Measurements from ENCODE around the gene SERINC3.
"Not testable (repeated sequence)": the region's sequence is repeated elsewhere in the genome, so short reads cannot be mapped to it uniquely, and the experiment has no call there.

The SERINC3 gene

GRCh38 chr20:44489931-44490330, 31.9 kb downstream of the SERINC3 start:
- no peak for DNase-seq

DNA sequence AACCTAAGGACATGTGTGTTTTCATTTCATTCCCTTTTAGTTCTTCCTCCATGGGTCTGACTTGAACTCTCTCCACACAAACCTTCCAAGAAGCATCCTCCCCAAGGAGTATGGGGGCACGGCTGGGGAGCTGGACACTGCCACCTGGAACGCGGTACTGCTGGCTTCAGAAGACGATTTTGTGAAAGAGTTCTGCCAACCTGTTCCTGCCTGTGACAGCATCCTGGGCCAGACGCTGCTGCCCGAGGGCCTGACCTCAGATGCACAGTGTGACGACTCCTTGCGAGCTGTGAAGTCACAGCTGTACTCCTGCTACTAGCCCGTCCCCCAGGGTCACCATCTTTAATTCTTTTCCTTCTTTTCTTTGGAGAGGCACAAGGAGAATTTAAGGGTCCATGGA, 32.6 kb downstream of the SERINC3 start:
- no peak for DNase-seq

GRCh38 chr20:44488551-44488950, 33.3 kb downstream of the SERINC3 start:
- DNase-seq, result no peak

DNA sequence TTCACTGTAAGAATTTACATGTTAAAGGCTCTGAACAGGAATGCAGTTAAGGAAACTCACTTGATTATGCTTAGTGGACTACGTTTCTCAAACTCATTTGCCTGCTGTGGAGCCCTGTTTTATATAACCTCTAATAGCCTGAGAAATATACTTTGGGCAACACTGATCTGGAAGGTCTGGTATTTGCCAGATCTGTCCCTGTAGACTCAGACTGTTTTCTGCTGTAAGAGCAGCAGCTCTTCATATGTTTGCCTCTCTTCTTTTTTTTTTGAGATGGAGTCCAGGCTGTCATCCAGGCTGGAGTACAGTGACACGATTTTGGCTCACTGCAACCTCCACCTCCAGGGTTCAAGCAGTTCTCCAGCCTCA, 36.1 kb downstream of the SERINC3 start:
- DNase-seq, result no peak

GRCh38 chr20:44485078-44485829, 36.6 kb downstream of the SERINC3 start:
- DNase-seq, result no peak

- DNase-seq, result no peak
Observed at GRCh38 chr20:44483112-44483511, 38.8 kb downstream of the SERINC3 start.

DNA sequence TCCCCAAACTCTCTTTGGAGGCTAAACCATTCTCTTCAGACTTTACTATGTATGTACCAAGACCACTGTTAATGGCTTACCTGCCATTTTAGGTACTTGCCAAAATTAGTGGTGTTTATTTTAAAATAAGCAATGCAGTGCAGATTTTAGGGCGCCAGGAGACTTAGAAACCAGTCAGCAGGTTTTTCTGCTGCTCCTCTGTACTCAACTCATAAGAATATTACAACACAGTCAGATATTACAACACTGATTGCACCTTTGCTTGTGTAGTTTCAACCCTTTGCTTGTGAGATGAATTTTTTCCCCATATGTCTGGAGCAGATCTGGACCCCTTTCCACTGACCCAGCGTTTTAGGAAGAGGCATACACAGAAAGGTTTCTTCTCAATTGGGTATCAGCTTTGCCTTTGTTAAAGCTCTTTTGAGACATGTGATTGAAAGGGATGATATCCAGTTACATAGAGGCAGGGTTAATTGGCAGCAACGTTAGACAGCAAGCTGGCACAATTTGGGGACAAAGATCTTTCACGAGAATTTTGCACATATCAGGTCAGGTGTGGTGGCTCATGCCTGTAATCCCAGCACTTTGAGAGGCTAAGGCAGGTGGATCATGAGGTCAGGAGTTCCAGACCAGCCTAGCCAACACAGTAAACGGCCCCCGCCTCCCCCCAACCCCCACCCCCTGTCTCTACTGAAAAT, 40.0 kb downstream of the SERINC3 start:
- DNase-seq, result no peak

DNA sequence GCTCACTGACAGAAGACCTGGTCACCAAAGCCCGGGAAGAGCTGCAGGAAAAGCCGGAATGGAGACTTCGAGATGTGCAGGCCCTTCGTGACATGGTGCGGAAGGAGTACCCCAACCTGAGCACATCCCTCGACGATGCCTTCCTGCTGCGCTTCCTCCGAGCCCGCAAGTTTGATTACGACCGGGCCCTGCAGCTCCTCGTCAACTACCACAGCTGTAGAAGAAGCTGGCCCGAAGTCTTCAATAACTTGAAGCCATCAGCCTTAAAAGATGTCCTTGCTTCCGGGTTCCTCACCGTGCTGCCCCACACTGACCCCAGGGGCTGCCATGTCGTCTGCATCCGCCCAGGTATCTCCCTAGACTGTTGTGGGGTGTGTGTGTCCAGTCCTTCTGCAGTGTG, 41.8 kb downstream of the SERINC3 start:
- DNase-seq, result no peak

DNA sequence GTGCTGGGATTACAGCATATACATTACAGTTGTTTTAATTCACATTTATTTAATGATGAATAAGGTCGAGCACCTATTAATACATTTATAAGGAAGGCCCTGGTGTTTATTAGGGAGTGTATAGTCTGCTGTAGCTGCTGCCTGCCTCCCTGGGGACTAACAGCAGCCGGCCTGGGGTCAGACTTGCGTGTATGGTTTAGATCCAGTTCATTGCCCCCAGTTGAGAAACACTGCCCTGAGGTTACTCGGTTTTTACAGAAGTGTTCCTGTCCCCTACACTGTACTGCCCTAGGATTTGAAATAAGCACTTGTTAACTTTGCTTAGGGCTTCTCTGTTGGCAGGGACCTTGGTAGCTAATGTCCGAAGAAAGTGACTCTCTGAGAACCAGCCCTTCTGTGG, 42.2 kb downstream of the SERINC3 start:
- no peak for DNase-seq

GRCh38 chr20:44478206-44478605, 43.7 kb downstream of the SERINC3 start:
- DNase-seq, result no peak

DNA sequence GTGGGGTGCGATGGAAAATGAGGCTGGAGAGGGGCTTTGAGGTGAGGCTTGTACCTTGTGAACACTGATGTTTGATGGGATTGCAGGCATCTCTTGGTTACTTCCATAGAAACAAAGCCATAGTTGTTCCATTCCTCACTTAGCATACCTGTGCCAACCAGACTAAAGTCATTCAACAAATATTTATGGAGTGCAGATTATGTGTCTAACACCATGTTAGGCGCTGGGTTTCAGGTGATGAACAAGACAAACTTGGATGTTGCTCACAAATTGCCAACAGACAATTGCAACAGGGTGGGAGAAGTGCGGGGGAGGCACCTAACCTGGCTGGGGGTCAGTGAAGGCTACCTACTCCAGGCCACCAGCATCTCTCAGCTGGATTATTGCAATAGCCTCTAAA, 44.7 kb downstream of the SERINC3 start:
- no peak for DNase-seq

- peak; percentile 76 for DNase-seq
Observed at GRCh38 chr20:44475694-44476560, 45.9 kb downstream of the SERINC3 start, which contains the start of gene TTPAL. TTPAL (plus strand) TSS chr20:44475874; CDS start chr20:44480000, 4,126 bp downstream.

- DNase-seq, result no peak
Observed at GRCh38 chr20:44475372-44475693, 46.5 kb downstream of the SERINC3 start.

DNA sequence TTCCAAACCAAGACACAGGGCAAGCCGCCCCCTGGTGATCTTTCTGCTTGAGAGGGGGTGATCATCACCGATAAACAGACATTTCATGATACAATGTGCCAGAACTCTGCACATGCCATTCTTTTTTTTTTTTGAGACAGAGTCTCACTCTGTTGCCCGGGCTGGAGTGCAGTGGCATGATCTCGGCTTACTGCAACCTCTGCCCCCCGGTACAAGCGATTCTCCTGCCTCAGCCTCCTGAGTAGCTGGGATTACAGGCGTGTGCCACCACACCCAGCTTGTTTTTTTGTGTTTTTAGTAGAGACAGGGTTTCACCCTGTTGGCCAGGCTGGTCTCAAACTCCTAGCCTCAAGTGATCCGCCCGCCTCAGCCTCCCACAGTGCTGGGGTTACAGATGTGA, 49.6 kb downstream of the SERINC3 start:
- DNase-seq, result not testable (repeated sequence)

GRCh38 chr20:44471481-44471882, 50.4 kb downstream of the SERINC3 start:
- no peak for DNase-seq

- no peak for DNase-seq
Observed at GRCh38 chr20:44470327-44470726, 51.5 kb downstream of the SERINC3 start.

GRCh38 chr20:44468044-44468782, 53.7 kb downstream of the SERINC3 start:
- DNase-seq, result no peak

- DNase-seq, result no peak
Observed at GRCh38 chr20:44467289-44467883, 54.5 kb downstream of the SERINC3 start.

- DNase-seq, result no peak
Observed at GRCh38 chr20:44465001-44465560, 56.8 kb downstream of the SERINC3 start.

DNA sequence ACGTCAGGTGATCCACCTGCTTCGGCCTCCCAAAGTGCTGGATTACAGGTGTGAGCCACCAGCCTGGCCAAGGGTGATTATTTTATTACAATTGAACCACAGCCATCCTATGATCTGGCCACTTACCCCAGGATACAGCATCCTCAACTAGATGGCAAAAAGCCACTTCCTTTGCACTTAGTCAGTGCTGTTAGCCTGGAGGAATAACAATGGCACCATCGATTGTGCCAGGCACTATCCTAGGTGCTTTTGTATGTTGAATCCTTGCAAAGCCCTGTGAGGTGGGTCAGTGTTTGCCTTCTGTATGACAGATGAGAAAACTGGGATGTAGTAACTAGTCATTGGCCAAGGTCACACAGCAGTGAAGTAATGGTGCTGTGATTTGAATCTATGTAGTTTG, 57.4 kb downstream of the SERINC3 start:
- no peak for DNase-seq

- DNase-seq, result no peak
Observed at GRCh38 chr20:44463466-44463865, 58.4 kb downstream of the SERINC3 start.

DNA sequence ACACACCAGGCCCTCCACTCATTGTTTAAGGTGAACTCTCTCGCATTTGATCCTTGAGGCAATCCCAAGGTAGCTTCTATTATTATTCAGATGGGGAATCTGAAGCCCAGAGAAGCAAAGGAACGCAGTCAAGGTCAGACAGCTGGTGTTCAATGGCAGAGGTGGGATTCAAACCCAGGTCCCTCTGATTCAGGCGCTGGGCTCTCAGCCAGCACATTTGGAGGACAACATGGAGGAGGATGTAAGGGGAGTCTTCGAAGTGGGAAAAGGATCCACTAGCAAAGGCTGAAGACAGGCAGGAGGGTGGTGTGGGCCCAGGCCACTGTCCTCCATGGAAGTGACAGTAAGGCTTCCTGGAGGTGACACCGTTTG, 60.1 kb downstream of the SERINC3 start:
- DNase-seq, result no peak

All from NCI-H526 treated with DMSO at 0.1 percent for 48 hours (cell line).